Transverse colon (tissue), 4 donors: Measurements from ENCODE around the gene IRX5.

Experiments used
- POLR2AphosphoS5 ChIP-seq, 3 donors: sonication (generic); formaldehyde crosslinking; IDR thresholded peaks; one replicate each; pipeline ENCODE4 v1.6.1; 2016; ENCODE audit warnings: antibody characterized with exemption in 3 of 3
- TF ChIP-seq, protein P1 (sequence below), 5 experiments: fragments of 200-600 bp in 3 of 5; fragments of 450-650 bp in 2 of 5; sonication (generic) in 3 of 5; IDR thresholded peaks; 1 replicate in 2 of 5; 2 replicates in 3 of 5; pipeline ENCODE4 v1.5.1; 2016 to 2017; ENCODE audit warnings: antibody characterized with exemption in 5 of 5, inconsistent platforms in 3 of 5, mild to moderate bottlenecking in 2 of 5, moderate library complexity in 1 of 5

GRCh38 chr16:54942353-54942943 lies 11.8 kb downstream of the IRX5 start:
- TF ChIP-seq POLR2AphosphoS5 (IDR thresholded peaks at IDR 0.05) = no peak
- TF ChIP-seq, protein P1, sequence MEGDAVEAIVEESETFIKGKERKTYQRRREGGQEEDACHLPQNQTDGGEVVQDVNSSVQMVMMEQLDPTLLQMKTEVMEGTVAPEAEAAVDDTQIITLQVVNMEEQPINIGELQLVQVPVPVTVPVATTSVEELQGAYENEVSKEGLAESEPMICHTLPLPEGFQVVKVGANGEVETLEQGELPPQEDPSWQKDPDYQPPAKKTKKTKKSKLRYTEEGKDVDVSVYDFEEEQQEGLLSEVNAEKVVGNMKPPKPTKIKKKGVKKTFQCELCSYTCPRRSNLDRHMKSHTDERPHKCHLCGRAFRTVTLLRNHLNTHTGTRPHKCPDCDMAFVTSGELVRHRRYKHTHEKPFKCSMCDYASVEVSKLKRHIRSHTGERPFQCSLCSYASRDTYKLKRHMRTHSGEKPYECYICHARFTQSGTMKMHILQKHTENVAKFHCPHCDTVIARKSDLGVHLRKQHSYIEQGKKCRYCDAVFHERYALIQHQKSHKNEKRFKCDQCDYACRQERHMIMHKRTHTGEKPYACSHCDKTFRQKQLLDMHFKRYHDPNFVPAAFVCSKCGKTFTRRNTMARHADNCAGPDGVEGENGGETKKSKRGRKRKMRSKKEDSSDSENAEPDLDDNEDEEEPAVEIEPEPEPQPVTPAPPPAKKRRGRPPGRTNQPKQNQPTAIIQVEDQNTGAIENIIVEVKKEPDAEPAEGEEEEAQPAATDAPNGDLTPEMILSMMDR (IDR thresholded peaks at IDR 0.05) = no peak
